ENCODE data around the gene MINPP1. TPM values are rescaled to one million over a fixed set of nuclear protein-coding genes. Genes with fewer than 3 reads are reported as not detected.
"Not testable (repeated sequence)": the region's sequence is repeated elsewhere in the genome, so short reads cannot be mapped to it uniquely, and the experiment has no call there.

Gene MINPP1
- total RNA-seq, 1 donor from 2014 or later, result 64.2 TPM

GRCh38 chr10:87495446-87495845 lies 9.2 kb upstream of the MINPP1 start:
- H3K27ac ChIP-seq; H3K4me1 Mint-ChIP-seq; H3K9ac ChIP-seq; H4K20me1 ChIP-seq (ENCODE audit: low read depth); H3K4me3 ChIP-seq; H3K27ac Mint-ChIP-seq; H3K27me3 Mint-ChIP-seq (ENCODE audit: insufficient read depth, low read depth); H3K4me3 Mint-ChIP-seq; H3K27me3 ChIP-seq; H3K36me3 ChIP-seq; H3K9me3 Mint-ChIP-seq; H3K4me2 ChIP-seq; H3F3A ChIP-seq (ENCODE audit: low read depth); H3K4me1 ChIP-seq; H3K79me2 ChIP-seq (ENCODE audit: low read depth); H2AFZ ChIP-seq (replicated peaks); DNase-seq (ENCODE audit: low spot score); H3K36me3 Mint-ChIP-seq; H3K9me3 ChIP-seq (ENCODE audit: low read depth): not testable (repeated sequence)

DNA sequence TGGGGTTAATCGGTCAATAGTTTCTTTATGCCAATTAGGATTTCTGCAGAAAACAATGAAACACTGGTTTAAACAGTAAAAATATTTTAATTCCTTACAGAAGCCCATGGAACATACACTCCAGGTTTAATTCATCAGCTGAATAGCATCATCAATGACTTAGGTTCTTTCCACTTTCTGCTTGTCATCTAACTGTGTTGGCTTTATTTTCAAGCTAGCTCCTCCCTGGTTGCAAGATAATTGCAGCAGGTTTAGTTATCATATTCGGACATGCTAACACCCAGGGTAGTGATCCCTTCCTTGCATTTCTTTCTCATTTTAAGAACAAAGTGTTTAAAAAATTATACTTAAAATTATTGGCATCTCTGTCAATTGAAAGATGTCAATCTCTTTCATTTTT lies 7.3 kb upstream of the MINPP1 start:
- H3K27ac Mint-ChIP-seq; H4K20me1 ChIP-seq (ENCODE audit: low read depth); H3K4me1 ChIP-seq; H3K36me3 ChIP-seq; H3K36me3 Mint-ChIP-seq; H3K9ac ChIP-seq; H2AFZ ChIP-seq (replicated peaks); H3K27ac ChIP-seq; H3K4me3 Mint-ChIP-seq; H3K27me3 Mint-ChIP-seq (ENCODE audit: insufficient read depth, low read depth); H3K9me3 ChIP-seq (ENCODE audit: low read depth); H3K79me2 ChIP-seq (ENCODE audit: low read depth); H3K4me1 Mint-ChIP-seq; H3K4me3 ChIP-seq; H3K27me3 ChIP-seq; H3K9me3 Mint-ChIP-seq; H3K4me2 ChIP-seq; DNase-seq (ENCODE audit: low spot score); H3F3A ChIP-seq (ENCODE audit: low read depth): not testable (repeated sequence)

DNA sequence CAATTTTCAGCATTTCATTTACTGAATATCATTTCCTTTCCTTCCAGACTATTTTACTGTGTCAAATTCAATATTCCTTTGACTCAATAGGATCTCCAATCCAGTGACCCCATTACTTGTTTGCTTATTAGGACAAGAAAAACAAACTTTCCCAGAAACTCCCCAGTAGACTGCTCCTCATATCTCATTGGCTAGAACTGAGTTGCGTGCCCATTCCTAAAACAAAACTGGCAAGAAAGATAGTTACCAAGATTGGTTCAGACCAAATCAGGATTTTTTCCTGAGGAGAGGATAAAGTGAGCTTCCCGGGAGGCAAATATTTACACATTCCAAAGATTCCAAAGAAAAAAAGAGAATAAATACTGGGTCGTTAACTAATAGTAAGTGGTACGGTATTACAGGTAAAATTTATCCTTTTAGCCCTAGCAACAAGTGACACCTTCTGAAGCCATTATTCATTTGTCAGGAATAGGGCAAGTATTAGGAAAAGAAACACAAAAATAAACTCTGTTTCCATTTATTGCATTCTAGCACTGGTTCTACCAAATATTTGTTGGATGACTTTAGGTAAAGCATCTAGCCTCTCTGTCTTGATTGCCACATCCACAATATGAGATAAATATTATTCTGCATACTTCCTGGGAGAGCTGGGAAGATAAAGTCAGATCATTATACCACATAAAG lies 6.4 kb upstream of the MINPP1 start:
- H3K4me1 ChIP-seq; H3K27me3 ChIP-seq; H3K4me3 Mint-ChIP-seq; H3K4me1 Mint-ChIP-seq; H3K9ac ChIP-seq; H3K79me2 ChIP-seq (ENCODE audit: low read depth); H3K4me3 ChIP-seq; H3F3A ChIP-seq (ENCODE audit: low read depth); H3K27ac Mint-ChIP-seq; H3K4me2 ChIP-seq; H4K20me1 ChIP-seq (ENCODE audit: low read depth); H3K27me3 Mint-ChIP-seq (ENCODE audit: insufficient read depth, low read depth); DNase-seq (ENCODE audit: low spot score); H3K36me3 ChIP-seq; H2AFZ ChIP-seq (replicated peaks); H3K9me3 ChIP-seq (ENCODE audit: low read depth); H3K36me3 Mint-ChIP-seq; H3K9me3 Mint-ChIP-seq; H3K27ac ChIP-seq: not testable (repeated sequence)

DNA sequence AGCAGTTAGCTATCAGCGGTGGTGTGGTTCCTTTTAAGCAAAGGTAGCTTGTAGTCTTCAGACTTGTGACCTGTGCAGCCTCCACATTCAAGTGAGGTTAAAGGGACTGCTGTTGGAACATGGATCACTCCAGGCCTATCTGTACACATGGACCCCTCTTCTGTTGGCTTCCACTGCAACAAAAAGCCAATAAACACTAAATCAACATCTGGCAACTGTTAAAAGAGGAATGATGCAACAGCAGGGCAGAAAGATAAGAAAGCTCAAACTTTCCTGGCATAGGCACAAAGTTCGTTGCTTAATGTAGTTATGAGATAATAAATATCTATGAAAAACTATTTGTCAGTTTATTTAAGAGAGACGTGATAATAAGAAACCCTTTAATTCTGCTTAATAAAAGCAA lies 4.0 kb upstream of the MINPP1 start:
- no peaks in the 10 kb centered on the region for H3K9me3 Mint-ChIP-seq
- no peaks in the 10 kb centered on the region for H3K36me3 Mint-ChIP-seq
- H3K4me3 Mint-ChIP-seq, result no peak overlapping the region
- Histone ChIP-seq H3K4me2 (no peak overlapping the region), H3K4me1 (no peaks in the 10 kb centered on the region), H3K9me3 (ENCODE audit: low read depth) (no peaks in the 10 kb centered on the region), H3K36me3 (no peaks in the 10 kb centered on the region), H3K4me3 (no peak overlapping the region), H3K9ac (no peak overlapping the region), H4K20me1 (ENCODE audit: low read depth) (peaks cover 9% of the 10 kb centered on the region), H3K27ac (no peak overlapping the region), H2AFZ (replicated peaks) (no peak overlapping the region), H3K27me3 (no peaks in the 10 kb centered on the region), H3K79me2 (ENCODE audit: low read depth) (peaks cover 18% of the 10 kb centered on the region), H3F3A (ENCODE audit: low read depth) (peaks cover 16% of the 10 kb centered on the region)
- DNase-seq (ENCODE audit: low spot score), result no peak
- no peak for TF ChIP-seq EZH2phosphoT487 (IDR thresholded peaks at IDR 0.05)
- TF ChIP-seq CTCF (IDR thresholded peaks at IDR 0.05), result no peak
- no peak for TF ChIP-seq EZH2 (IDR thresholded peaks at IDR 0.05)
- H3K27ac Mint-ChIP-seq, result no peak overlapping the region
- peaks cover 6% of the 10 kb centered on the region for H3K4me1 Mint-ChIP-seq
- H3K27me3 Mint-ChIP-seq (ENCODE audit: insufficient read depth, low read depth), result no peaks in the 10 kb centered on the region

GRCh38 chr10:87503401-87503800 lies 1.3 kb upstream of the MINPP1 start:
- H3K27ac Mint-ChIP-seq, result no peak overlapping the region
- Histone ChIP-seq H3K9ac (no peak overlapping the region), H2AFZ (replicated peaks) (no peak overlapping the region), H3K4me3 (peak overlapping the region; percentile 99), H3K79me2 (ENCODE audit: low read depth) (peaks cover 45% of the 10 kb centered on the region), H3K4me1 (peaks cover 15% of the 10 kb centered on the region), H3K36me3 (peaks cover 7% of the 10 kb centered on the region), H3K27ac (no peak overlapping the region), H3K4me2 (peak overlapping the region; percentile 93), H3K27me3 (no peaks in the 10 kb centered on the region), H3K9me3 (ENCODE audit: low read depth) (no peaks in the 10 kb centered on the region), H3F3A (ENCODE audit: low read depth) (peaks cover 16% of the 10 kb centered on the region), H4K20me1 (ENCODE audit: low read depth) (peaks cover 32% of the 10 kb centered on the region)
- DNase-seq (ENCODE audit: low spot score), result no peak
- H3K9me3 Mint-ChIP-seq, result no peaks in the 10 kb centered on the region
- peaks cover 23% of the 10 kb centered on the region for H3K4me1 Mint-ChIP-seq
- TF ChIP-seq CTCF (IDR thresholded peaks at IDR 0.05), result no peak
- H3K27me3 Mint-ChIP-seq (ENCODE audit: insufficient read depth, low read depth), result no peaks in the 10 kb centered on the region
- no peaks in the 10 kb centered on the region for H3K36me3 Mint-ChIP-seq
- peak overlapping the region; percentile 95 for H3K4me3 Mint-ChIP-seq

All from neural progenitor cell (in vitro differentiated cells).